G401 (cell line): ENCODE data around the gene OR4N2. TPM values are rescaled to one million over a fixed set of nuclear protein-coding genes. Genes with fewer than 3 reads are reported as not detected.
A peak's percentile ranks its signal among the peaks of the same experiment; 100 is the strongest.
"Not testable (repeated sequence)": the region's sequence is repeated elsewhere in the genome, so short reads cannot be mapped to it uniquely, and the experiment has no call there.

Experiments
- DNase-seq: peaks from one replicate; pipeline ENCODE4 v3.0.0-alpha.2; 2015; ENCODE audit warnings: low spot score
- in situ Hi-C: cut with HindIII; loops from 2 replicates; pipeline ENCODE4 v1.10.0; 2016; ENCODE audit warnings: low sequenced_read_pairs, mixed read lengths
- total RNA-seq: library from RNA; depleted of rRNA; stranded (reverse); fragments of >200 nt; shearing (Covaris generic); gene quantifications from 2 replicates; pipeline ENCODE4 v1.2.3, GENCODE V29; 2014; rRNA removed

Gene OR4N2
- total RNA-seq, 1 experiment from 2014 or later = not detected

DNA sequence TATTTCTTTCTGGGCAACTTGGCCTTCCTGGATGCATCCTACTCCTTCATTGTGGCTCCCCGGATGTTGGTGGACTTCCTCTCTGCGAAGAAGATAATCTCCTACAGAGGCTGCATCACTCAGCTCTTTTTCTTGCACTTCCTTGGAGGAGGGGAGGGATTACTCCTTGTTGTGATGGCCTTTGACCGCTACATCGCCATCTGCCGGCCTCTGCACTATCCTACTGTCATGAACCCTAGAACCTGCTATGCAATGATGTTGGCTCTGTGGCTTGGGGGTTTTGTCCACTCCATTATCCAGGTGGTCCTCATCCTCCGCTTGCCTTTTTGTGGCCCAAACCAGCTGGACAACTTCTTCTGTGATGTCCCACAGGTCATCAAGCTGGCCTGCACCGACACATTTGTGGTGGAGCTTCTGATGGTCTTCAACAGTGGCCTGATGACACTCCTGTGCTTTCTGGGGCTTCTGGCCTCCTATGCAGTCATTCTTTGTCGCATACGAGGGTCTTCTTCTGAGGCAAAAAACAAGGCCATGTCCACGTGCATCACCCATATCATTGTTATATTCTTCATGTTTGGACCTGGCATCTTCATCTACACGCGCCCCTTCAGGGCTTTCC, 24.2 kb downstream of the OR4N2 start:
- in situ Hi-C loops, DNase-seq: not testable (repeated sequence)

DNA sequence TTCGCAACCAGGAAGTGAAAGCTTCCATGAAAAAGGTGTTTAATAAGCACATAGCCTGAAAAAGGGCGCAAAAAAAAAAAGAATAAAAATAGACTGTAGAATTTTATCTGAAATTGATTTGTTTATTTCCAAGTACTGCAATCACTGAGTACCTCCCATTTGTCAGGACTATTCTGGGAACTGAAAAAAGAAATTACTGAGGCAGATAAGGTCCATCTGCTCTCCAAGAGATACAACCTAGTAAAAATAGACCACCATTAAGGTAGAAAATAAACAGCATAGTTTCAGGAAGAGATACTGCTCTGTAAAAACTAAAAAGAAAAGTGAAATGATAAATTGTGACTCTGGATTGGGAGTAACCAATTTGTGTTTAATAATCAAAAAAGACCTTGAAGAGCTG, 24.7 kb downstream of the OR4N2 start:
- in situ Hi-C loops = no loop called here
- peak; percentile 57 for DNase-seq

DNA sequence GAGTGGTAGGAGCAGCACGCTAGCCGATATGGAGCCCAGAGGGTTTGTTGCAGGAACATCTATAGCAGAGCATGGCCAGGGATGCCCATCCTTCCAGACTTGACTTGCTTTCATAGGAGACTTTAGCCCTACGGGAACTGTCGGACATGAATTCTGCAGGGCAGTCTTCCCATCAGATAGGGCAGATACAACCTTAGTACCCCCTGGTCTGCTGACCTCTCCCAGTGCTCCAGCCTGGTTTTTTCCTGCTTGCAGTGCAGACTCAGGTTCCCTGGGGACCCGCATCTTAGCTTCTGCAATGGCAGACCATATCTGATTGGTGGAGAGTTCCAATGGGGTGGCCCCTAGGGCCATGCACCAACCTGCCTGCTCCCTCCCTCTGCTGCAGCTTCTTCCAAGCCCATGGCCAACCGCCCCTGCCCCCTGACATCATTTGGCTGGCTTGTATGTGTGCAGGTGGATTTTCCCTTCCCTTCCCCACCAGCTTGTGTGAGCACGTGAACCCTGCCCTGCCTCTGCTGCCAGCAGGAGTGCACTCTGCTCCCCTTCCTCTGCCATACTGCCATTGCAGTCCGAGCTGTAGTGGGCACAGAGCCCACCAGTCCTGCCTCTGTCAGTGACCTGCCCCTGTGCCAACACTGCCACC, 30.8 kb downstream of the OR4N2 start:
- in situ Hi-C loops, DNase-seq: not testable (repeated sequence)

DNA sequence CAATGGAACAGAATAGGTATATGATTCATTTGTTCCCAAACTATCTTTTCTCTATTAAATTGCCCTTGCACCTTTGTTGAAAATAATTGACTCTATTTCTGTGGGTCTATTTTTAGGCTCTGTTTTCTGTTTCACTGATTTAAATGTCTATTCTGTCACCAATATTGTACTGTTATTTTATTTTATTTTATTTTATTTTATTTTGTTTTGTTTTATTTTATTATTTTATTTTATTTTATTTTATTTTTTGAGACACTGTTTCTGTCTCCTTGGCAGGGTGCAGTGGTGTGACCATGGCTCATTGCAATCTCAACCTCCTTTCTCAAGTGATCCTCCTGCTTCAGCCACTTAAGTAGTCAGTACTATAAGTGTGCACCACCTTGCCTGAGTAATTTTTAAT, 34.9 kb downstream of the OR4N2 start:
- DNase-seq = no peak
- in situ Hi-C loops = no loop called here

DNA sequence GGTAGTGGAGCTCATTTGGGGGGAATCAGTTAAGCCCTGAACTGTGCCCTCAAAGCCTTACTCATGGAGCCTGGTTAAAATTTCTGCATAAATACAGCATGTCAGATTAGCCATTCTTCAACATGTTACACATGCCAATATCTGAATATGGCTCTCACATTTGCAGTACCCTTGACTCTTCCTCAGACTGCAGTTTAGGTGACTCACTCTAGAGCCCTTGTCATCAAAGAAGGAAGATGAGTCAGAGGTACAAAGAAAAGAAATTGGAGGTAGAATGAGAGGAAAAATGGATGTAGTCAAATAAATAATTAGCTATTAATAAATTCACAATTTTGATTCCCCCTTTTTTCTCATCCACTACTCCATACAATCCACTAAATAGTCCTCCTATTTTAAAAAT, 47.8 kb downstream of the OR4N2 start:
- in situ Hi-C loops = no loop called here

DNA sequence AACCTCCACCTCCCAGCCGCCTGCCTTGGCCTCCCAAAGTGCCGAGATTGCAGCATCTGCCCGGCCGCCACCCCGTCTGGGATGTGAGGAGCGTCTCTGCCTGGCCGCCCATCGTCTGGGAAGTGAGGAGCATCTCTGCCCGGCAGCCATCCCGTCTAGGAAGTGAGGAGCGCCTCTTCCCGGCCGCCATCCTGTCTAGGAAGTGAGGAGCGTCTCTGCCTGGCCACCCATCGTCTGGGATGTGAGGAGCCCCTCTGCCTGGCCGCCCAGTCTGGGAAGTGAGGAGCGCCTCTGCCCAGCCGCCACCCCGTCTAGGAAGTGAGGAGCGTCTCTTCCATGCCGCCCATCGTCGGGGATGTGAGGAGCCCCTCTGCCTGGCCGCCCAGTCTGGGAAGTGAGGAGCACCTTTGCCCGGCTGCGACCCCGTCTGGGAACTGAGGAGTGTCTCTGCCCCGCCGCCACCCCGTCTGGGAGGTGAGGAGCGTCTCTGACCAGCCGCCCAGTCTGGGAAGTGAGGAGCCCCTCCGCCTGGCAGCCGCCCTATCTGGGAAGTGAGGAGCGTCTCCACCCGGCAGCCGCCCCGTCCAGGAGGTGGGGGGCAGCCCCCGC, 62.6 kb downstream of the OR4N2 start:
- DNase-seq, in situ Hi-C loops: not testable (repeated sequence)

More for the DNA sequence above, 47.8 kb downstream of the OR4N2 start:
- DNase-seq = no peak

DNA sequence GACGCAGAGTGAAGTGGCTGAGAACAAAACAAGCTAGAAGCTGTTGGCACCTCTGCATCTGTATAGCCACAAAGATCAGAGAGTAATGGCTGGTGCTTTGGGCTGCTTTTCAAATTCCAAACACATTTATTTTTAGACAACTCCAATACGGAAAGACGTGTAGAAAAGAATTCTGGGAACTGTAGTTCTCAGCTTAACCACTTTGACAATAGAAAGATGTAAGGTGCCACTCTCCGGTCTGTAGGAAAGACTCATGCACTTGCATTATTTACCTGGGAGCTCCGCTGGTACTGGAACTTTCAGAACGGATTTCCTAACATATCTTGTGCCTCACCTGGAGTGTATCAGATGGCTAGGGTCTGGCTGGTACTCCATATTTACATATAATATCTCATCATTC, 69.6 kb downstream of the OR4N2 start:
- peak; percentile 29 for DNase-seq
- in situ Hi-C loops = no loop called here

DNA sequence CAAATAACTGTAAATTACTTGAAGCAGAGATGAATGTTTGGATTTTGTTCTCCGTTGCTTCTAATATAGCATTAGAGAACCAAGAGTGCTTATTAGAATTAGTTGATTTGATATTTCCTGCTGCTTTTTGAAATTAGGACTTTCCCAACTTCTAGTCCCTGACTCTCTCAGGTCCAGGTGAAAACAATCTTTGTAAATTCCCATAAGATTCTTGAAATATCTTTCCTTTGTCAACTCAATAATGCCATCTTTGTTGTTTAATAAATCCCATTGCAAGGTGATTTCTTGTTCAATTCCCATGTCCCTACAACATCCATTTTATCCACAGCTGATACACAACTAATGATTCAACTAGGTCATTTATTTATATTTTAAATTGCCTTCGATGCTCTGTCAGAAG, 71.3 kb downstream of the OR4N2 start, which contains the start of gene OR4K2:
OR4K2 (plus strand) TSS at position 301 of the 400 bp plus-strand sequence. CDS start 1,126 bp downstream, outside the sequence.
- in situ Hi-C loops = no loop called here
- no peak for DNase-seq

DNA sequence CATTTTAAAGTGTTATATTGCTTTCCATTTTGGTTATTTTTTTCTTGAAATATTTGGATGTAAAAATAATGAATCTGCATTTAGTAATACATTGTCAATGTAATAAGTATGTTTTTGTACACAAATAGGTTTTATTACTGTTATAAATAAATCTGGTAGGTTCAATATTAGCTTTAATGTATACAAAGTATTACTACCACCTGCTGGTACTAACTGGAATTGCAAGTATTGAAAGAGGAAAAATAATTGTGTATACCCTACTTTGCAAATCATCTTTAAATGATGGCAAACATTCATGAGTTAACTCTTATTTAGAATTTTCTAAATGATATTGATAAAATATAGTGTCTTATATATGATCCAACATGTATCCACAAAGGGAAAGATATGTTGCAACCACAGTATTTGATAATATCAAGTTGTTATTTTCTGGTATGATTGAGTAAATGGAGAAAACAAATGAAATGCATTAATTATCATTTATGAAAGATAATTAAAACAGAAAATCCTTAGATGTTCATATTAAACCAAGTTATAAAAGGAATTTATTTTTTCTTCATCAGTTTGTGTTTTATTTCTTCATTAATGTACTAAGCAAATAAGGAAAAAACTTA, 74.6 kb downstream of the OR4N2 start:
- peak; percentile 18 for DNase-seq
- in situ Hi-C loops = no loop called here

Other genes starting within 250 kb of the OR4N2 start
- not detected in 2 replicates for gene OR11H2, start 89.9 kb upstream of the OR4N2 start, total RNA-seq
- gene OR4Q3, start 60.2 kb upstream of the OR4N2 start, total RNA-seq = not detected in 2 replicates
- not detected in 2 replicates for gene OR4M1, start 30.3 kb upstream of the OR4N2 start, total RNA-seq
- gene OR4K2, start 71.4 kb downstream of the OR4N2 start, total RNA-seq = not detected in 2 replicates
- gene OR4K5, start 116.8 kb downstream of the OR4N2 start, total RNA-seq = not detected in 2 replicates
- not detected in 2 replicates for gene OR4K1, start 127.1 kb downstream of the OR4N2 start, total RNA-seq
- gene OR4K15, start 171.8 kb downstream of the OR4N2 start, total RNA-seq = not detected in 2 replicates
- gene OR4Q2, start 198.4 kb downstream of the OR4N2 start, total RNA-seq = not detected in 2 replicates
- not detected in 2 replicates for gene OR4K14, start 215.5 kb downstream of the OR4N2 start, total RNA-seq
- gene OR4K13, start 232.3 kb downstream of the OR4N2 start, total RNA-seq = not detected in 2 replicates